ENCODE results near the gene ASPA. TPM values are rescaled to one million over a fixed set of nuclear protein-coding genes. Genes with fewer than 3 reads are reported as not detected.

ASPA gene
- total and polyA plus RNA-seq, 8 donors: 6.5 to 68.9 (median 45.9) TPM

DNA sequence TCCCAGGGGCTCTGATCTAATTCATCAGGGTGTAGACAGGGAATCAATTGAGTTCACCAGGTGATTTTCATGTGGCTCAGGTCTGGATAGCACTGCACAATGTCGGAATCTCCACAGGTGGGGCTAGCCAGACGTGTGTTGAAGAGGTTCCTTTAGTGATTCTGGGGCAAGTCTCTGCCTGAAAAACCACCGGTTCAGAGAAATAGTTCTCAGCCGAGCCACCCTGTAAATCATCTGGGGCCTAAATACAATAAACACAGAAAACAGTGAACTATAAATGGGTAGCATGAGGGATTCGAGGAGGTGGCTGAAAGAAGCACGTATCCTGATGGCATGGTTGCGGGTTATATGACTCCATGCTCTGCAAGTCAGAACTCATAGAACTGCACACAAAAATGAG is 21.3 kb downstream of the ASPA start:
- TF ChIP-seq, protein P1, sequence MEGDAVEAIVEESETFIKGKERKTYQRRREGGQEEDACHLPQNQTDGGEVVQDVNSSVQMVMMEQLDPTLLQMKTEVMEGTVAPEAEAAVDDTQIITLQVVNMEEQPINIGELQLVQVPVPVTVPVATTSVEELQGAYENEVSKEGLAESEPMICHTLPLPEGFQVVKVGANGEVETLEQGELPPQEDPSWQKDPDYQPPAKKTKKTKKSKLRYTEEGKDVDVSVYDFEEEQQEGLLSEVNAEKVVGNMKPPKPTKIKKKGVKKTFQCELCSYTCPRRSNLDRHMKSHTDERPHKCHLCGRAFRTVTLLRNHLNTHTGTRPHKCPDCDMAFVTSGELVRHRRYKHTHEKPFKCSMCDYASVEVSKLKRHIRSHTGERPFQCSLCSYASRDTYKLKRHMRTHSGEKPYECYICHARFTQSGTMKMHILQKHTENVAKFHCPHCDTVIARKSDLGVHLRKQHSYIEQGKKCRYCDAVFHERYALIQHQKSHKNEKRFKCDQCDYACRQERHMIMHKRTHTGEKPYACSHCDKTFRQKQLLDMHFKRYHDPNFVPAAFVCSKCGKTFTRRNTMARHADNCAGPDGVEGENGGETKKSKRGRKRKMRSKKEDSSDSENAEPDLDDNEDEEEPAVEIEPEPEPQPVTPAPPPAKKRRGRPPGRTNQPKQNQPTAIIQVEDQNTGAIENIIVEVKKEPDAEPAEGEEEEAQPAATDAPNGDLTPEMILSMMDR (IDR thresholded peaks at IDR 0.05): no peak
- DNase-seq (no peak), ATAC-seq (no peak)
- H3K27ac ChIP-seq: no peak overlapping the region
- H3K27me3 ChIP-seq: peaks cover 0 to 8% of the 10 kb centered on the region in 2 donors
- no peaks in the 10 kb centered on the region for H3K9me3 ChIP-seq
- H3K4me1 ChIP-seq: no peaks in the 10 kb centered on the region
- no peaks in the 10 kb centered on the region for H3K36me3 ChIP-seq
- no peak overlapping the region for H3K4me3 ChIP-seq
- intact Hi-C loops (cut with DNase I): no loop called here

DNA sequence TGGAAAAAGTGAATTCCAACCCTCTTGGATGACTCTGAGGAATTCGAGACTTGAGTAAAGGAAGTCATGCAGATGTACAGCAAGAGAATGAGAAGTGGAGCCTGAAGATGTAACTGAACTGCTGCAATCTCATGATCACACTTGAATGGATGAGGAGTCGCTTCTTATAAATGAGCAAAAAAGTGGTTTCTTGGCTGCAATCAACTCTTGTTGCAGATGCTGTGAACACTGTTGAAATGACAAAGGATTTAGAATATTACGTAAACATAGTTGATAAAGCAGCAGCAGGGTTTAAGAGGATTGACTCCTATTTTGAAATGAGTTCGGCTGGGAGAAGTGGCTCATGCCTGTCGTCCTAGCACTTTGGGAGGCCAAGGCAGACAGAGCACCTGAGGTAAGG is 25.5 kb downstream of the ASPA start:
- TF ChIP-seq, protein P1 (IDR thresholded peaks at IDR 0.05): no peak
- intact Hi-C loops (cut with DNase I): no loop called here

DNA sequence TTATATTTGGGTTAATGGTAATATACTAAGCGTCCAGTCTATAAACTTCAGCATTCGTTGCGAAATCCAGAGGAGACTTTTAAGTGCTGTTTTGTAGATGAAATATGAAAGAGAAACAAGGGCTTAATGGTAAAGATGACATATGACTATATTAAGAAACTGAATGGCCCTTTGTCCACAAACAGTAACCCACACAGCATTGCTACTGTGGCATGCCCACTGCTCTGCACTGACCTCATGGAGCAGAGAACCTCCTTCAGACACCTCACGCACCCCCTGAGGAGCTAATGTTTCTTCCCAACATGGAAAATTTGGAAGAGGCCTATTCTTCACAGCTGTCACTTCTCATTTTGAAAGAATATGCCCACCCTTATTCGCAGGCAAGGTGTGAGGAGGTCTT is 26.7 kb downstream of the ASPA start:
- ATAC-seq (no peak), DNase-seq (peak in 1 of 4 donors; percentile 39)
- no peak overlapping the region for H3K4me3 ChIP-seq
- intact Hi-C loops (cut with DNase I): no loop called here
- no peaks in the 10 kb centered on the region for H3K9me3 ChIP-seq
- H3K27me3 ChIP-seq: no peaks in the 10 kb centered on the region
- H3K36me3 ChIP-seq: no peaks in the 10 kb centered on the region
- no peak overlapping the region for H3K27ac ChIP-seq
- H3K4me1 ChIP-seq: no peaks in the 10 kb centered on the region
- TF ChIP-seq, protein P1 (IDR thresholded peaks at IDR 0.05): no peak

More for the DNA sequence above, 25.5 kb downstream of the ASPA start:
- H3K36me3 ChIP-seq: no peaks in the 10 kb centered on the region
- no peaks in the 10 kb centered on the region for H3K4me1 ChIP-seq
- no peak overlapping the region for H3K4me3 ChIP-seq
- H3K27me3 ChIP-seq: no peaks in the 10 kb centered on the region
- DNase-seq: no peak
- ATAC-seq: no peak
- no peaks in the 10 kb centered on the region for H3K9me3 ChIP-seq
- no peak overlapping the region for H3K27ac ChIP-seq

DNA sequence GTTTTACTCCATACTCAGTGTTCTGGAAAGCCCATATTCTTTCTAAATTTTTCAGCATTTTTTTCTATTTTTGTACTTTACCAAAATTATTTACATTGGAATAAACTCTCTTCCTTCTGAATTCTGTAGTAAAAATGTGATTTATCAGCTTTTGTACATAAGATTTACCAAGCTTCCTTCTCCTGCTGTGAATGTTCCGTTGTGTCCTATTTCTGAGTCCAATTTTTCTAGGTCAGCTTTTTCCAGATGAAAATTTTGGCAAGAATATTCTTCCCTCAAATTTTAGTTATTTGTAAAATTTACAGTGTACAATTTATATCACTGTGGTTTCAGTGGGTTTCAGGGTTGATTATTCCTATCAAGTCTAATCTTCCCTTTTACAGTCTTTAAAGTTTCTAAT is 27.5 kb downstream of the ASPA start:
- ATAC-seq (no peak), DNase-seq (no peak)
- no peaks in the 10 kb centered on the region for H3K36me3 ChIP-seq
- no peak overlapping the region for H3K4me3 ChIP-seq
- intact Hi-C loops (cut with DNase I): no loop called here
- no peaks in the 10 kb centered on the region for H3K4me1 ChIP-seq
- TF ChIP-seq, protein P1 (IDR thresholded peaks at IDR 0.05): no peak
- H3K27ac ChIP-seq: no peak overlapping the region
- no peaks in the 10 kb centered on the region for H3K27me3 ChIP-seq
- H3K9me3 ChIP-seq: no peaks in the 10 kb centered on the region

DNA sequence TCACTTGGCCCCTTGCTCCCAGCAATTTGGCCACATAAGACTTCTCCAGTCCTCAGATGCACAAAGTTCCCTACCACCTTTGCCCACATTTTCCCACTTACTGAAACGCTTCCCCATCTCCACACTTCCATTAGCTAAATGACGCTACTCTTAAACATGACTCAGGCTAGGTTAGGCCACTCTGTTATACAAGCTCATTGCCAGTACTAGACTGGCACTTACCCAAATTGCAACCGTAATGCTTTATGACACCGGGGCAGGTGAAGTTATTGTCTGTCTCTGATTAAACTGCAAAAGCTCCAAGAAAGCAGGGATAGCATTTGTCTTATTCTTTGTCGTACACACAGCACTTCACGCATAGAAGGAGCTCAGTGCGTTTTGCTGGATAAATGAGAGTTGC is 29.2 kb downstream of the ASPA start:
- intact Hi-C loops (cut with DNase I): no loop called here
- DNase-seq: no peak

More for the DNA sequence above, 29.2 kb downstream of the ASPA start:
- no peak for ATAC-seq
- TF ChIP-seq, protein P1 (IDR thresholded peaks at IDR 0.05): no peak
- H3K27me3 ChIP-seq: no peaks in the 10 kb centered on the region
- no peak overlapping the region for H3K27ac ChIP-seq
- H3K4me1 ChIP-seq: no peaks in the 10 kb centered on the region
- no peaks in the 10 kb centered on the region for H3K9me3 ChIP-seq
- H3K36me3 ChIP-seq: no peaks in the 10 kb centered on the region
- H3K4me3 ChIP-seq: no peak overlapping the region

Data from left lung (tissue), 10 donors.